Hepatocyte (in vitro differentiated cells): ENCODE data around the gene HAO2. TPM values are rescaled to one million over a fixed set of nuclear protein-coding genes. Genes with fewer than 3 reads are reported as not detected.
"Not testable (repeated sequence)": the region's sequence is repeated elsewhere in the genome, so short reads cannot be mapped to it uniquely, and the experiment has no call there.

Experiments
- DNase-seq: peaks from one replicate; pipeline ENCODE4 v3.0.0-alpha.2; 2016; ENCODE audit warnings: low spot score
- H2AFZ ChIP-seq: fragments of 200-600 bp; sonication (generic); 2 replicates; pipeline ENCODE4 v1.6.0; 2016; ENCODE audit warnings: antibody characterized with exemption, mild to moderate bottlenecking
- H3K27ac ChIP-seq: fragments of 200-600 bp; sonication (generic); 2 replicates; pipeline ENCODE4 v1.5.1; 2016; ENCODE audit warnings: mild to moderate bottlenecking
- H3K27me3 ChIP-seq: fragments of 200-600 bp; sonication (generic); 2 replicates; pipeline ENCODE4 v1.6.1; 2016
- H3K36me3 ChIP-seq: fragments of 200-600 bp; sonication (generic); replicated peaks from 2 replicates; pipeline ENCODE4 v1.5.1; 2016; ENCODE audit warnings: low read depth; ENCODE audit not compliant: insufficient read depth
- H3K4me1 ChIP-seq: fragments of 200-600 bp; sonication (generic); 2 replicates; pipeline ENCODE4 v1.5.1; 2016; ENCODE audit warnings: mild to moderate bottlenecking, moderate library complexity; ENCODE audit not compliant: insufficient read depth
- H3K4me2 ChIP-seq: fragments of 200-600 bp; sonication (generic); 2 replicates; pipeline ENCODE4 v1.6.0; 2016
- H3K4me3 ChIP-seq: fragments of 200-600 bp; sonication (generic); 2 replicates; pipeline ENCODE4 v1.5.1; 2016; ENCODE audit warnings: mild to moderate bottlenecking
- H3K79me2 ChIP-seq: fragments of 200-600 bp; sonication (generic); 2 replicates; pipeline ENCODE4 v1.6.0; 2017; ENCODE audit warnings: mild to moderate bottlenecking
- H3K9me2 ChIP-seq: fragments of 200-600 bp; sonication (generic); replicated peaks from 2 replicates; pipeline ENCODE4 v1.6.0; 2017; ENCODE audit warnings: mild to moderate bottlenecking; ENCODE audit not compliant: insufficient read depth
- H3K9me3 ChIP-seq: fragments of 200-600 bp; sonication (generic); 2 replicates; pipeline ENCODE4 v1.5.1; 2016; ENCODE audit warnings: low read depth, mild to moderate bottlenecking
- H4K20me1 ChIP-seq: fragments of 200-600 bp; sonication (generic); 2 replicates; pipeline ENCODE4 v1.6.0; 2016; ENCODE audit warnings: mild to moderate bottlenecking; ENCODE audit not compliant: insufficient read depth, poor library complexity, severe bottlenecking
- CTCF ChIP-seq: fragments of 200-600 bp; sonication (generic); IDR thresholded peaks from 2 replicates; pipeline ENCODE4 v1.5.1; 2016; ENCODE audit warnings: antibody characterized with exemption, mild to moderate bottlenecking; ENCODE audit not compliant: poor library complexity
- EZH2 ChIP-seq: fragments of 200-600 bp; sonication (generic); IDR thresholded peaks from 2 replicates; pipeline ENCODE4 v1.6.1; 2016; ENCODE audit warnings: antibody characterized with exemption, mild to moderate bottlenecking, borderline replicate concordance
- EZH2phosphoT487 ChIP-seq: fragments of 200-600 bp; sonication (generic); IDR thresholded peaks from one replicate; pipeline ENCODE4 v1.6.1; 2018; ENCODE audit warnings: antibody characterized with exemption, mild to moderate bottlenecking, low read depth, moderate library complexity; ENCODE audit not compliant: unreplicated experiment, severe bottlenecking
- WGBS: methylation state at CpG from one replicate; pipeline ENCODE4 v1.1.6; 2016; ENCODE audit warnings: low lambda C conversion rate; ENCODE audit errors: missing lambda C conversion rate; 5-methylcytosine and 5-hydroxymethylcytosine counted together
- polyA plus RNA-seq: library from polyadenylated mRNA; unstranded; fragments of >200 nt; fragmentation: Nextera tagmentation; extraction: Ambion mirVana; gene quantifications from 2 replicates; pipeline ENCODE4 v1.2.1, GENCODE V29; 2016
- total RNA-seq: library from RNA; depleted of rRNA; stranded (reverse); fragments of >200 nt; gene quantifications from 2 replicates; pipeline ENCODE4 v1.2.3, GENCODE V29; 2014

HAO2 gene
- total and polyA plus RNA-seq, 2 experiments from 2014 or later = 14.2 to 16.6 TPM

- no peak for TF ChIP-seq EZH2
- TF ChIP-seq CTCF = no peak
- no peak for TF ChIP-seq EZH2phosphoT487
- Histone ChIP-seq H3K27ac (no peak overlapping the region), H3K4me2 (no peak overlapping the region), H3K4me3 (no peak overlapping the region), H3K79me2 (no peaks in the 10 kb centered on the region), H3K36me3 (no peaks in the 10 kb centered on the region), H4K20me1 (no peaks in the 10 kb centered on the region), H3K9me2 (no peaks in the 10 kb centered on the region), H3K4me1 (peaks cover 32% of the 10 kb centered on the region), H3K9me3 (no peaks in the 10 kb centered on the region), H2AFZ (no peak overlapping the region), H3K27me3 (no peaks in the 10 kb centered on the region)
- WGBS = 69% methylated on average over 6 of the region's 6 CpGs
- no peak for DNase-seq
These were observed 37.4 kb upstream of the HAO2 start for GRCh38 chr1:119331190-119331515.

- no peaks in the 10 kb centered on the region for H4K20me1 ChIP-seq
- no peak overlapping the region for H3K4me2 ChIP-seq
- H3K36me3 ChIP-seq = no peaks in the 10 kb centered on the region
- no peaks in the 10 kb centered on the region for H3K79me2 ChIP-seq
- no peak overlapping the region for H3K27ac ChIP-seq
- peaks cover 28% of the 10 kb centered on the region for H3K4me1 ChIP-seq
- no peak for TF ChIP-seq EZH2phosphoT487
- no peak for DNase-seq
- no peak overlapping the region for H2AFZ ChIP-seq
- WGBS = 95% methylated on average over 1 of the region's 1 CpG
- no peaks in the 10 kb centered on the region for H3K9me2 ChIP-seq
- no peak overlapping the region for H3K4me3 ChIP-seq
- no peaks in the 10 kb centered on the region for H3K9me3 ChIP-seq
- no peaks in the 10 kb centered on the region for H3K27me3 ChIP-seq
These were observed 36.7 kb upstream of the HAO2 start for GRCh38 chr1:119331915-119332314.

GRCh38 chr1:119332622-119333021 lies 36.0 kb upstream of the HAO2 start:
- H3K27ac ChIP-seq = no peak overlapping the region
- no peaks in the 10 kb centered on the region for H4K20me1 ChIP-seq
- no peak overlapping the region for H2AFZ ChIP-seq
- 68% methylated on average over 6 of the region's 6 CpGs for WGBS
- no peaks in the 10 kb centered on the region for H3K27me3 ChIP-seq
- TF ChIP-seq CTCF = no peak
- H3K9me2 ChIP-seq = no peaks in the 10 kb centered on the region
- no peaks in the 10 kb centered on the region for H3K9me3 ChIP-seq
- H3K4me1 ChIP-seq = peaks cover 23% of the 10 kb centered on the region
- no peak for DNase-seq
- H3K4me3 ChIP-seq = no peak overlapping the region
- H3K36me3 ChIP-seq = no peaks in the 10 kb centered on the region
- no peak overlapping the region for H3K4me2 ChIP-seq
- H3K79me2 ChIP-seq = no peaks in the 10 kb centered on the region

GRCh38 chr1:119333163-119333896 lies 35.3 kb upstream of the HAO2 start:
- Histone ChIP-seq H3K4me1 (peaks cover 18% of the 10 kb centered on the region), H3K79me2 (no peaks in the 10 kb centered on the region), H2AFZ (no peak overlapping the region), H3K9me3 (no peaks in the 10 kb centered on the region), H3K9me2 (no peaks in the 10 kb centered on the region), H3K36me3 (no peaks in the 10 kb centered on the region), H3K27me3 (no peaks in the 10 kb centered on the region), H3K4me3 (no peak overlapping the region), H3K4me2 (no peak overlapping the region), H4K20me1 (no peaks in the 10 kb centered on the region), H3K27ac (no peak overlapping the region)
- TF ChIP-seq EZH2 (no peak), EZH2phosphoT487 (no peak), CTCF (no peak)
- DNase-seq = no peak
- WGBS = 91% methylated on average over 23 of the region's 23 CpGs

- 99% methylated on average over 15 of the region's 16 CpGs for WGBS
- DNase-seq, H3K27me3 ChIP-seq, H3K4me2 ChIP-seq, H2AFZ ChIP-seq, H3K36me3 ChIP-seq, H4K20me1 ChIP-seq, H3K9me2 ChIP-seq, H3K4me3 ChIP-seq, H3K9me3 ChIP-seq, H3K27ac ChIP-seq, H3K79me2 ChIP-seq: not testable (repeated sequence)
- peaks cover 18% of the 10 kb centered on the region for H3K4me1 ChIP-seq
These were observed 34.7 kb upstream of the HAO2 start for GRCh38 chr1:119333897-119334250.
